ENCODE data around the gene RASAL2. TPM values are rescaled to one million over a fixed set of nuclear protein-coding genes. Genes with fewer than 3 reads are reported as not detected.
"Not testable (repeated sequence)": the region's sequence is repeated elsewhere in the genome, so short reads cannot be mapped to it uniquely, and the experiment has no call there.

The RASAL2 gene
- total RNA-seq, 1 experiment from 2014 or later: 8.2 TPM

GRCh38 chr1:178119628-178120027 is 25.7 kb downstream of the RASAL2 start:
- no peak for DNase-seq (ENCODE audit: low read depth)

GRCh38 chr1:178120088-178120487 is 26.2 kb downstream of the RASAL2 start:
- no peak for DNase-seq (ENCODE audit: low read depth)

- not testable (repeated sequence) for DNase-seq (ENCODE audit: low read depth)
These were observed 26.7 kb downstream of the RASAL2 start for GRCh38 chr1:178120520-178121052.

- DNase-seq (ENCODE audit: low read depth): no peak
These were observed 28.0 kb downstream of the RASAL2 start for GRCh38 chr1:178121883-178122282.

GRCh38 chr1:178122283-178122682 is 28.4 kb downstream of the RASAL2 start:
- no peak for DNase-seq (ENCODE audit: low read depth)

GRCh38 chr1:178124115-178124514 is 30.2 kb downstream of the RASAL2 start:
- no peak for DNase-seq (ENCODE audit: low read depth)

GRCh38 chr1:178126261-178126660 is 32.4 kb downstream of the RASAL2 start:
- no peak for DNase-seq (ENCODE audit: low read depth)

GRCh38 chr1:178126741-178127185 is 32.9 kb downstream of the RASAL2 start:
- peak; percentile 79 for DNase-seq (ENCODE audit: low read depth)

- DNase-seq (ENCODE audit: low read depth): no peak
These were observed 33.7 kb downstream of the RASAL2 start for GRCh38 chr1:178127482-178128191.

GRCh38 chr1:178133239-178133989 is 39.5 kb downstream of the RASAL2 start:
- no peak for DNase-seq (ENCODE audit: low read depth)

GRCh38 chr1:178134061-178134460 is 40.2 kb downstream of the RASAL2 start:
- peak; percentile 68 for DNase-seq (ENCODE audit: low read depth)

GRCh38 chr1:178137238-178137637 is 43.3 kb downstream of the RASAL2 start:
- no peak for DNase-seq (ENCODE audit: low read depth)

- DNase-seq (ENCODE audit: low read depth): no peak
These were observed 48.9 kb downstream of the RASAL2 start for GRCh38 chr1:178142806-178143205.

- peak; percentile 24 for DNase-seq (ENCODE audit: low read depth)
These were observed 50.1 kb downstream of the RASAL2 start for GRCh38 chr1:178143730-178144690.

- DNase-seq (ENCODE audit: low read depth): no peak
These were observed 51.7 kb downstream of the RASAL2 start for GRCh38 chr1:178145605-178146004.

GRCh38 chr1:178146436-178146835 is 52.5 kb downstream of the RASAL2 start:
- DNase-seq (ENCODE audit: low read depth): no peak

GRCh38 chr1:178150610-178151009 is 56.7 kb downstream of the RASAL2 start:
- DNase-seq (ENCODE audit: low read depth): no peak

GRCh38 chr1:178151831-178152230 is 57.9 kb downstream of the RASAL2 start:
- peak; percentile 27 for DNase-seq (ENCODE audit: low read depth)

- DNase-seq (ENCODE audit: low read depth): no peak
These were observed 61.8 kb downstream of the RASAL2 start for GRCh38 chr1:178155481-178156255.

GRCh38 chr1:178160736-178161475 is 67.0 kb downstream of the RASAL2 start:
- no peak for DNase-seq (ENCODE audit: low read depth)

Data from RPMI7951 (cell line).